CD4-positive, alpha-beta T cell treated with Interleukin-15 for 4 hours (primary cell): ENCODE data around the gene HS3ST5.
A peak's percentile ranks its signal among the peaks of the same experiment; 100 is the strongest.
"Not testable (repeated sequence)": the region's sequence is repeated elsewhere in the genome, so short reads cannot be mapped to it uniquely, and the experiment has no call there.

Experiments
- DNase-seq: peaks from one replicate; pipeline ENCODE4 v3.0.0-alpha.2; 2020; ENCODE audit warnings: low spot score

HS3ST5 gene

GRCh38 chr6:114153448-114153847 is 189.4 kb downstream of the HS3ST5 start:
- no peak for DNase-seq

- DNase-seq, result no peak
These were observed 191.6 kb downstream of the HS3ST5 start for GRCh38 chr6:114151064-114151690.

DNA sequence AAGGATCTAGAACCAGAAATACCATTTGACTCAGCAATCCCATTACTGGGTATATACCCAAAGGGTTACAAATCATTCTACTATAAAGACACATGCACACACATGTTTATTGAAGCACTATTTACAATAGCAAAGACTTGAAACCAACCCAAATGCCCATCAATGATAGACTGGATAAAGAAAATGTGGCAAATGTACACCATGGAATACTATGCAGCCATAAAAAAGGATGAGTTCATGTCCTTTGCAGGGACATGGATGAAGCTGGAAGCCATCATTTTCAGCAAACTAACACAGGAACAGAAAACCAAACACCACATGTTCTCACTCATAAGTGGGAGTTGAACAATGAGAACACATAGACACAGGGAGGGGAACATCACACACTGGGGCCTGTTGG is 193.6 kb downstream of the HS3ST5 start:
- not testable (repeated sequence) for DNase-seq

- DNase-seq, result no peak
These were observed 197.7 kb downstream of the HS3ST5 start for GRCh38 chr6:114144887-114145851.

GRCh38 chr6:114142258-114142657 is 200.6 kb downstream of the HS3ST5 start:
- no peak for DNase-seq

GRCh38 chr6:114140416-114140815 is 202.4 kb downstream of the HS3ST5 start:
- no peak for DNase-seq

GRCh38 chr6:114138577-114139248 is 204.1 kb downstream of the HS3ST5 start:
- DNase-seq, result no peak

DNA sequence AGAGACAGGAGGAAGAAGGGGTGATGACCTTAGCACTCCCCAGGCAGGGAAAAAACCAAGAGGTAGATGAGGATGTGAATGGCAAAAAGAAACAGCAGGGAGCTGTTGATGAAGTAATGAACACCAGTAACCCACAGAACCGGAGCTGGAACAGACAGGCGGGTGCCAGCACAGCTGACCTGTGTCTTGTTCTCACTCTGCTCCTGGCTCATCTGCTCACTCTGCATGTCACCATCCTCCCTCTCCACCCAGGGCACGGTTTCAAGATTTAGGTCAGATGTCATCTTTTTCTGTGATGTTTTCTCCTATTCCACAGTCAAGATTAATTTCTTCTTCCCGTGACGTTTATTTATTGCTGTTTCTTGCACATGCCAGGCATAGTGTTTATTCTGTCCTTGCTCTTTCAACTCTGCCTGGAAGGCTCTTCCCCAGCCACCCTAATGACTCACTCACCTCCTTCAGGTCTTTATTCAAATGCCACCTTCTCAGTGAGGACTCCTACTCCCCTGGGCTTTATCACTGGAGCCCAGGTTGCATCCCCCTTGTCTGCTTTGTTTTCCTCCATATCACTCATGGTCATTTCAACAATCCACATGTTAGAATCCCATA is 207.4 kb downstream of the HS3ST5 start:
- no peak for DNase-seq

DNA sequence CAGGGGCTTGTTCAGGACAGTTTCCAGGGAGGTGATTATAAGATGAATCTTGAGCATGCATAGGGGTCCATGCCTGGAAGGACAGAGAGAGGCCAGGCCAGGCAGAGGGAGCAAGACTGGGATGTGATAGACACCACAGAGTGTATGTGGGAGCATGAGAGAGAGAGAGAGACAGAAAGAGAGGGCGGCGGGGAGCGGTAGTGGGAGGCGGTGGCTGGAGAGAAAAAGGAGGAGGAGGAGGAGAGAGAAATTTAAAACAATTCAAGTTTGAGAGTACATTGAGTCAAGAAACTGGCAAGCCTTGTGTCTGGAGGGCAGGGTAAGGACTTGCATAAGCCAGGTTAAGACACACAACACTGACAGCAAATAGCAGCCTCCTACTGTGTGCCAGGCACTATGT is 209.0 kb downstream of the HS3ST5 start:
- DNase-seq, result no peak

- no peak for DNase-seq
These were observed 210.9 kb downstream of the HS3ST5 start for GRCh38 chr6:114131945-114132344.

DNA sequence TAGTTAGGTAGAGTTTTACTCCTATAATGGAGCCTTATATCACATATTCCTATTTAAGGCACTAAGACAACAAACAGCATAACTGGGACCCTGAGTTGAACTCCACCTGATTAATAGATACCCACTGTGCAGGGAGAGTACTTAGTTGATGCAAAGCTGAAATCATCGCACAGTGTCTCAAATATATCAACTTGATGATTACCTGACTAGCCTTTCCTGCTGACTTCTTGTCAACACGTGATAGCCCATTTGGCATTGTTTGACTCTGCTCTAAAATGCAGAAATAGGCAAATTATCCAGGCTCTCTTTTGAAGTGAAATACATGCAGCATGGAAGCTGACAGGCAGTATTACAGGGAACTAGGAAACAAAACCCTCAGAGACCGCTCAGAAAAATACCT is 217.2 kb downstream of the HS3ST5 start:
- DNase-seq, result no peak

- DNase-seq, result no peak
These were observed 220.7 kb downstream of the HS3ST5 start for GRCh38 chr6:114121913-114122662.

DNA sequence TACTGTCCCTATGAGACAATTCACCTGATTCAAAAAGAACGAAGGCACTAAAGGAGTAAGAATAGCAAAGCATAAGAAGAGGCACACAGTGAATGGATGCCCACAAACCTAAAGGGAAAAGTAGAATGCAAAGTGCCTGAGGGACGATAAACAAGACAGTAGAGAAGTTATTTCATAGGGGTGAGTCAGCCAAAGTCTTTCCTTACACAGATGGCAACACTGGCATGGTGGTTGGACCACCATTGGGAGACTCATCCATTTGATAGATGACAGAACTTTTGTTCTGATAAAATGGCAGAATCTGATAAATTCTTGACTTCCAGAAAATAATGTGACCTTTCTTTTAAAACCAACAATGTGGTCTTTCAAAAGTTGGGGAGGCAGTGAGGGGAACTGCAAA is 223.8 kb downstream of the HS3ST5 start:
- DNase-seq, result no peak

- no peak for DNase-seq
These were observed 227.2 kb downstream of the HS3ST5 start for GRCh38 chr6:114115652-114116051.

- peak; percentile 10 for DNase-seq
These were observed 234.5 kb downstream of the HS3ST5 start for GRCh38 chr6:114108119-114109002.

DNA sequence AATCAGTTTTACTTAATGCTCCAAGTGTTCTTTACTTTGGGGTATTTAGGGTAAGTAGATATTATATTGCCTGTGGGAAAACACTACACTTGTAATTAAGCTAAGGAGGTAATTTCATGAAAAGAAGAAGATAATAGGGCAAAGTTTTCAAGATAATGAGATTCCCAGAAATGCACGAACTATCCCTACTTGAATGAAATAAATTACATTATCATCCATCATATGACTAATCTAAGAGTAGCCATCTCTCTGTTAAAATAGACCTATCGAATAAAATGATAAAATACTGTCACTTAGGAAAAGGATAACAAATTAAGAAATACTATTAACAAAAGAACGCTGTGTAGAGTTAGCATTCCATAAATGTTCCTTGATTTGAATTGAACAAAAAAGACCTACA is 236.8 kb downstream of the HS3ST5 start:
- no peak for DNase-seq

DNA sequence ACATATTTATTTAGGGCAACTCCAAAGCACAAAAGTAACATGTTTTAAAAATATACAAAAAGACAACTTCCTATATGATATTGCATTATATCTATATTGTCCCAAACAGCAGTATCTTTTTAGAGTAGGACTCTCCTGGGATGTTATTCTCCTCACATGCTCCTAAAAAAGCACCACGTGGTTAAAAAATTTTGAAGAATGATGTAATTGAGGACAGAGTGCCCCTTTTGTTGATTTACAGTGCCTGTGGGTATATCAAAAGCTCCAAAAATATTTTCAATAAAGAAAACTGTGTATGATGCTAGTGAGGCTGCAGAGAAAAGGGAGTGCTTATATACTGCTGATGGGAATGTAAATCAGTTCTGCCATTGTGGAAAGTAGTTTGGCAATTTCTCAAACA is 241.6 kb downstream of the HS3ST5 start:
- DNase-seq, result no peak

- DNase-seq, result no peak
These were observed 242.4 kb downstream of the HS3ST5 start for GRCh38 chr6:114100215-114100994.

GRCh38 chr6:114096561-114097172 is 246.2 kb downstream of the HS3ST5 start:
- peak; percentile 17 for DNase-seq
